Stomach smooth muscle (tissue), 2 donors: Measurements from ENCODE around the gene CEACAM3.

Experiments
- H3K27ac ChIP-seq: one replicate; pipeline ENCODE4 v1.7.0; 2013; ENCODE audit warnings: mild to moderate bottlenecking, low read length, inconsistent platforms
- H3K27me3 ChIP-seq, 2 donors: one replicate each; pipeline ENCODE4 v1.7.0; 2013; ENCODE audit warnings: low read length in 2 of 2; ENCODE audit not compliant: insufficient read depth in 2 of 2, control insufficient read depth in 1 of 2
- H3K36me3 ChIP-seq, 2 donors: one replicate each; pipeline ENCODE4 v1.7.0; 2013; ENCODE audit warnings: low read length in 2 of 2; ENCODE audit not compliant: control insufficient read depth in 2 of 2, insufficient read depth in 2 of 2
- H3K4me1 ChIP-seq: one replicate; pipeline ENCODE4 v1.7.0; 2013; ENCODE audit warnings: low read length; ENCODE audit not compliant: control insufficient read depth, insufficient read depth
- H3K4me3 ChIP-seq, 2 donors: one replicate each; pipeline ENCODE4 v1.7.0; 2013; ENCODE audit warnings: low read length in 2 of 2
- H3K9ac ChIP-seq, 2 donors: one replicate each; pipeline ENCODE4 v1.7.0; 2013; ENCODE audit warnings: low read length in 2 of 2, mild to moderate bottlenecking in 1 of 2
- H3K9me3 ChIP-seq, 2 donors: one replicate each; pipeline ENCODE4 v1.7.0; 2013; ENCODE audit warnings: low read length in 2 of 2; ENCODE audit not compliant: control insufficient read depth in 2 of 2
- donor health status: healthy.
- donor health status: Pancreatic carcinoma.

The CEACAM3 gene

DNA sequence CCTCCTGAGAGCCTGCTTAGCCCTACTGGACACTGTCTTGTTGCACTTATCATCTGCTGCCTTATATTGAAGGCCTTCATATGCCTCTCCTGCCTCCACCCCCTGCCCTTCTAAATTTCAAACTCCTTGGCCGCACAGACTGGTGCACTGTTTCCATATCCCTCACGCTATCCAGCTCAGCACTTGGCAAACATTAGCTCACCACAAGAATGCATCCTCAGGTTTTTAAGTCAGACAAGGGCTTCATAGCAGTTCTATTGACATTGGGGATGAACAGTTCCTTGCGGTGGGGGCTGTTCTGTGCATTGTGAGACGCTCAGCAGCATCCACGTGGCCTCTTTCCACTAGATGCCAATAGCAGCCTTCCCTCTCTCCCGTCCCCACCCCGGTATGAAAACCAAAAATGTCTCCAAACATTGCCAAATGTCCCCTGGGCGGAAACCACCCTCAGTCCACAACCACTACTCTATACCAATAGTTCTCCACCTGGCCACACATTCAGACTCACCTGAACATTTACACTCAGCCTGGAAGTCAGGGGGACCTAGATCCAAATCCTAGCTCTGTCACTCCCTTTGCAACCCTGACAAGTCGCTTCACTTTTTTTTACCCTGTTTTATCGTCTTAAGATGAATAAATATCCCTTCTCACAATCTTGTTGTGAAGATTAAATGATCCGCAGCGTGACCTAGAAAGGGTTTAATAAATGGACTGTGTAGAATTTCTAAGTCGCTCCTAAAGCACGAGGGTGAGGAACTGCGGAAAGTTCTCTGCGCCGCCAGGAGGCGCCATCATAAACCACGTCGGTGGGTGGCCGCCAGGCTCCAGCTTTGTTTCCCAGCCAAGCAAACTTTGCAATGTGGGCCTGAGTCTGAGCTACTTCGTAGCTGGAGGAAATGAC, 3.6 kb upstream of the CEACAM3 start:
- Histone ChIP-seq H3K36me3 (no peaks in the 10 kb centered on the region), H3K9ac (no peak overlapping the region), H3K27ac (no peak overlapping the region), H3K27me3 (peaks cover 6 to 14% of the 10 kb centered on the region in 2 donors), H3K9me3 (no peaks in the 10 kb centered on the region), H3K4me3 (no peak overlapping the region), H3K4me1 (no peaks in the 10 kb centered on the region)

DNA sequence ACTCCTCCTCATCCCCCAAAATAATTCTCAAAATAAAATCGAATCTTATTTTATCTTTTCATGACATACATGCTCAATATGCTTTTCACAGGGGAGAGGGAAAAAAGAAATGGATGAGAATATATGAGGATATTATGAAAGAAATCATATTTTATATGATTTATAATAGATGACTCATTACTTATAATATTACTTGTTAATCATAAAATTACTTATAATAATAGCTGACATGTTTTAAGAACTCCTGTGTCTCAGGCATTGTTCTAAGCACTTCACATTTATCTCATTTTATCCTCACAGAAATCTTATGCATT, 3.0 kb upstream of the CEACAM3 start:
- Histone ChIP-seq H3K4me3 (no peak overlapping the region), H3K27ac (no peak overlapping the region), H3K36me3 (no peaks in the 10 kb centered on the region), H3K27me3 (peaks cover 6 to 14% of the 10 kb centered on the region in 2 donors), H3K9ac (no peak overlapping the region), H3K4me1 (no peaks in the 10 kb centered on the region), H3K9me3 (no peaks in the 10 kb centered on the region)

DNA sequence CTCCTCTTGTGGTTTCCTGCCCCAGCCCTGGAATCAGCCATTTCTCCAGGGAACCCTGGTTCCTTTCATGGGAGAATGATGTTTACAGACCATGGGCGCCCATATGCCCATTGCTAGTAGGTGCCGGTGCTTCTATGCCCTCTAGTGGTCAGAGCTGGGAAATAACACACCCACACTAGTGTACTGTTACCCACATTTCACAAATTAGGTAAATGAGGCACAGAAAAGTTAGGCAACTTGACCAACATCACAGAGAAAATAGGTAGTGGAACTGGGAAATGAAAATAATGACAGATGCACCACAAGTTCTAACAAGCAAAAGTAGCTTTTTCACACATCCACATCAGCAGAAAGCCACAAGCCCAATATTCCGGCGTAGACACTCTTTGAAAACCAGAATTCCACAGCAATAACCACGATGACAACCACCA, 1.3 kb upstream of the CEACAM3 start:
- Histone ChIP-seq H3K27ac (no peak overlapping the region), H3K9ac (no peak overlapping the region), H3K9me3 (no peaks in the 10 kb centered on the region), H3K27me3 (peaks cover 6 to 14% of the 10 kb centered on the region in 2 donors), H3K36me3 (no peaks in the 10 kb centered on the region), H3K4me3 (no peak overlapping the region), H3K4me1 (no peaks in the 10 kb centered on the region)

- H3K27ac ChIP-seq = no peak overlapping the region
- no peak overlapping the region for H3K9ac ChIP-seq
- peaks cover 10 to 15% of the 10 kb centered on the region in 2 donors for H3K27me3 ChIP-seq
Measured at GRCh38 chr19:41796901-41797300, 514 bp downstream of the CEACAM3 start.

DNA sequence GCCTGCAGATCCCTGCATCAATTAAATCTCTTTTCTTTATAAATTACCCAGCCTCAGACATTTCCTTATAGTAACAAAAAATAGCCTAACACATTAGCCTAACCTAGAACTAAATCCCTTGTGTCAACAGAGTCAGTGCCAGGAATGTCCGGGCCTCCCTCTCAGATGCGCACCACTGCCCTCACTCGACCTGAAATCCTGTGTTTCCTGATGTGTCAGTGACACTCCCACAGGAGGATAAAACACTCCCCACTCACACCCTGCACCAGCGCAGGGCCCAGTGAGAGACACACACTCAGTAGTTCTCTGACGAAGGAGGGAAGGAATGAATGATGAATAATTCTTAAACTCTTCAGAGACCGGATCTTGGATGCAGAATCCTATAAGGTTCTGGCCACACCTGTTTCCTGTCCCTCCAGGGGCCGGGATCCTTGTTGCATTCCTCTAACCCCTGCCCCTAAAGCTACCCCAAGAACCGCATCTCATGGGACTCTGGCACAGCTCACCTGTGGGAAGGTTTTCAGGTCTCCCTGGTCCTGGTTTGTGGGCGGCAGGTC, 3.1 kb downstream of the CEACAM3 start:
- Histone ChIP-seq H3K9me3 (no peaks in the 10 kb centered on the region), H3K36me3 (no peaks in the 10 kb centered on the region), H3K4me3 (no peak overlapping the region), H3K9ac (no peak overlapping the region), H3K4me1 (no peaks in the 10 kb centered on the region), H3K27me3 (peaks cover 5 to 7% of the 10 kb centered on the region in 2 donors), H3K27ac (no peak overlapping the region)

More at GRCh38 chr19:41796901-41797300, 514 bp downstream of the CEACAM3 start:
- H3K9me3 ChIP-seq = no peaks in the 10 kb centered on the region
- no peak overlapping the region for H3K4me3 ChIP-seq
- no peaks in the 10 kb centered on the region for H3K4me1 ChIP-seq
- no peaks in the 10 kb centered on the region for H3K36me3 ChIP-seq

GRCh38 chr19:41801031-41801430, 4.6 kb downstream of the CEACAM3 start:
- Histone ChIP-seq H3K9ac (no peak overlapping the region), H3K9me3 (no peaks in the 10 kb centered on the region), H3K36me3 (no peaks in the 10 kb centered on the region), H3K4me3 (no peak overlapping the region), H3K4me1 (no peaks in the 10 kb centered on the region), H3K27ac (no peak overlapping the region), H3K27me3 (peaks cover 5% of the 10 kb centered on the region in 2 donors)

GRCh38 chr19:41801792-41802211, 5.4 kb downstream of the CEACAM3 start:
- no peaks in the 10 kb centered on the region for H3K9me3 ChIP-seq
- H3K4me1 ChIP-seq = no peaks in the 10 kb centered on the region
- no peak overlapping the region for H3K4me3 ChIP-seq
- no peaks in the 10 kb centered on the region for H3K36me3 ChIP-seq
- no peak overlapping the region for H3K27ac ChIP-seq
- no peak overlapping the region for H3K9ac ChIP-seq
- peaks cover 5% of the 10 kb centered on the region in 2 donors for H3K27me3 ChIP-seq

- Histone ChIP-seq H3K27me3 (peaks cover 5% of the 10 kb centered on the region in 2 donors), H3K4me1 (no peaks in the 10 kb centered on the region)
Measured at GRCh38 chr19:41802770-41803169, 6.4 kb downstream of the CEACAM3 start.

DNA sequence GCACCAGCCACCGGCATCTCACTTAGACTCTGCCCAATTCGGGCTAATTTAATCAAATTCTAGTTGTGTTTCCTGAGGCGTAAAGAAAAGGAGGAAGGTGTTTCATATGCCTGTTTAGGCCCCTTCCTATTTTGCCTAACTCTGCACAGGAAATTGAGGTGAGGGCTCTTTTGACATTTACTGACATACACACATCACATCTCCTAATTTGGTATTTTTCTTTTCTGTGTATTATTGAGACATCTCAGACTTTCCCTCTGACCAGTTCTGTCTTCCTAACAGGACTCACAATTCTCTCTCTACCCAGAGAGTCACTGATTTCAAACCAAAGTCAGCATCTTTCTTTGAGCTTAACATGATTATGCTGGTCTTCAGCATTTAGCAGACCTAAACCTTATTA, 7.9 kb downstream of the CEACAM3 start:
- H3K9me3 ChIP-seq = no peaks in the 10 kb centered on the region
- H3K9ac ChIP-seq = no peak overlapping the region
- H3K4me1 ChIP-seq = no peaks in the 10 kb centered on the region
- H3K27me3 ChIP-seq = peaks cover 5% of the 10 kb centered on the region in 2 donors
- no peak overlapping the region for H3K27ac ChIP-seq
- H3K4me3 ChIP-seq = no peak overlapping the region
- no peaks in the 10 kb centered on the region for H3K36me3 ChIP-seq

More at GRCh38 chr19:41802770-41803169, 6.4 kb downstream of the CEACAM3 start:
- H3K4me3 ChIP-seq = no peak overlapping the region
- no peaks in the 10 kb centered on the region for H3K9me3 ChIP-seq
- H3K27ac ChIP-seq = no peak overlapping the region
- no peaks in the 10 kb centered on the region for H3K36me3 ChIP-seq
- H3K9ac ChIP-seq = no peak overlapping the region

GRCh38 chr19:41807176-41807575, 10.8 kb downstream of the CEACAM3 start:
- peaks cover 0 to 10% of the 10 kb centered on the region in 2 donors for H3K27me3 ChIP-seq
- no peaks in the 10 kb centered on the region for H3K4me1 ChIP-seq
- no peaks in the 10 kb centered on the region for H3K9me3 ChIP-seq
- no peak overlapping the region for H3K9ac ChIP-seq
- no peaks in the 10 kb centered on the region for H3K36me3 ChIP-seq
- H3K27ac ChIP-seq = no peak overlapping the region
- no peak overlapping the region for H3K4me3 ChIP-seq
